Activated CD4-positive, alpha-beta T cell treated with anti-CD3 and anti-CD28 coated beads, Interleukin-2, amount 50 U/mL, for 48 hours (primary cell): ENCODE data around the gene EIF1AD.
"Not testable (repeated sequence)": the region's sequence is repeated elsewhere in the genome, so short reads cannot be mapped to it uniquely, and the experiment has no call there.

Experiments
- DNase-seq, 2 experiments: peaks; one replicate each; pipeline ENCODE4 v3.0.0-alpha.2; 2020

The EIF1AD gene

GRCh38 chr11:65967329-65967934 lies 34.5 kb downstream of the EIF1AD start:
- DNase-seq, result no peak

DNA sequence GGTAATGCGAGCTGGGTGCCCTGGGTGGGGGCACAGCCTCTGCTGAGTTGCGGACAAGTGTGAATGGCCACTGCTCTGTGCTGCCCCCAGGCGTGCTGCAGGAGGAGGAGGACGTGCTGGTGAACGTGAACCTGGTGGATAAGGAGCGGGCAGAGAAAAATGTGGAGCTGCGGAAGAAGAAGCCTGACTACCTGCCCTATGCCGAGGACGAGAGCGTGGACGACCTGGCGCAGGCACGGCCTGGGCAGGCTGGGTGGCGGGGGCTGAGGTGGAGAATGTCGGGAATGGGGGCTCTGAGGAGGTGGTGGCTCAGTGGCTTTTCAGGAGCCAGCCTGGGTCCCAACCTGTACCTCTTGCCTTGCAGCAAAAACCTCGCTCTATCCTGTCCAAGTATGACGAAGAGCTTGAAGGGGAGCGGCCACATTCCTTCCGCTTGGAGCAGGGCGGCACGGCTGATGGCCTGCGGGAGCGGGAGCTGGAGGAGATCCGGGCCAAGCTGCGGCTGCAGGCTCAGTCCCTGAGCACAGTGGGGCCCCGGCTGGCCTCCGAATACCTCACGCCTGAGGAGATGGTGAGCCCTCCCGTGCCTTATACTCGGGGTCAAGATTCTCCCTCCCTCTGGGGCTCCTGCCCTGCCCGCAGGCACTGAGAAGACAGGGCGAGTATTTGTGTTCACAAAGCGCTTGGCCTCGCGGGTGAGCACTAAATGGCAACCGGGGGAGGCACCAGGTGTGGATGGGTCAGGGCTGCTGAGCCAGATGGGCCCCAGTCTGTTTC lies 35.8 kb downstream of the EIF1AD start:
- no peak for DNase-seq

DNA sequence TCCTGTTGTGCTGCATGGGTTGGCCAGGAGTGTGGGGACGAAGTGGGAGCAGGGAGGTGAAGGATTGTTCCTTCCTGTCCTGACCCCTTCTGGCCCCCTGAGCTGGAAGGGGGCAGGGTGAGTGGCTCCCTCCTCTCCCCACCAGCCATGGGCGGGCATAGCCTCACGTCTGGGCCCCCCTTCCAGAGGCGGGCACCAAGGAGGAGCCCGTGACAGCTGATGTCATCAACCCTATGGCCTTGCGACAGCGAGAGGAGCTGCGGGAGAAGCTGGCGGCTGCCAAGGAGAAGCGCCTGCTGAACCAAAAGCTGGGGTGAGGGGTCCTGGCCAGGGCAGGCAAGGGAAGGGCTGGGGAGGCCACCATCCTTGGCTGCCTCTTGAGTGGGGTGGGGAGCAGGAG lies 37.1 kb downstream of the EIF1AD start:
- DNase-seq, result no peak

- no peak for DNase-seq
These were observed 39.8 kb downstream of the EIF1AD start for GRCh38 chr11:65962141-65962564.

DNA sequence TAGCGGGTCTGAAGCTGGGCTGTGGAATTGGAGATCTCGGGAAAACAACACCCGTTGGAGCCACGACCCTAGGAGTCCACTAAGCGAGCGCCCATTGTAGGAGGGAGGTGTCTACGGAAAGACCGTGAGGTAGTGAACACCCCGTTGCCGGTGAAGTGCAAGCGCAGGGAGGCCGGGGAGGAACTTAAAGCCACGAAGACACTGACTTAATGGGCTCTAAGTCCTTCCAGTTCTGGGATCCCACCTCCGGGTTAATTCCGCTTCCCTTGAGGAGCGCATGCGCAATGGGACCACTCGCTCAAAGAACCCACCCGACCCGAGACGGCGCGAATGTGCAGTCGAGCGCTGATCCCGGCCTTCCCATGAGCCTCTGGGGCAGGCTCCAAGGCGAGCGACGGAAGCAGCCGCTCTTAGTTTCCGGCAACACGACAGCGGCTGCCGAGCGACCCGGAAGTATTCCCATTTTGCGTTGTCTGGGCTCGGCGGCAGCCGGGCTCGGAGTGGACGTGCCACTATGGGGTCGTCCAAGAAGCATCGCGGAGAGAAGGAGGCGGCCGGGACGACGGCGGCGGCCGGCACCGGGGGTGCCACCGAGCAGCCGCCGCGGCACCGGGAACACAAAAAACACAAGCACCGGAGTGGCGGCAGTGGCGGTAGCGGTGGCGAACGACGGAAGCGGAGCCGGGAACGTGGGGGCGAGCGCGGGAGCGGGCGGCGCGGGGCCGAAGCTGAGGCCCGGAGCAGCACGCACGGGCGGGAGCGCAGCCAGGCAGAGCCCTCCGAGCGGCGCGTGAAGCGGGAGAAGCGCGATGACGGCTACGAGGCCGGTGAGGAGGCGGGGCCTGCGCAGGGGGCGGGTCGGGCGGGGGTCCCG lies 40.5 kb downstream of the EIF1AD start, which contains the start of gene SART1:
SART1 (plus strand) TSS at position 468 of the 874 bp plus-strand sequence; CDS start at position 515, 47 bp downstream.
- DNase-seq, result peak; percentile 95 to 96

- DNase-seq, result peak in 1 of 2 experiments; percentile 9
These were observed 41.1 kb downstream of the EIF1AD start for GRCh38 chr11:65960824-65961266.

DNA sequence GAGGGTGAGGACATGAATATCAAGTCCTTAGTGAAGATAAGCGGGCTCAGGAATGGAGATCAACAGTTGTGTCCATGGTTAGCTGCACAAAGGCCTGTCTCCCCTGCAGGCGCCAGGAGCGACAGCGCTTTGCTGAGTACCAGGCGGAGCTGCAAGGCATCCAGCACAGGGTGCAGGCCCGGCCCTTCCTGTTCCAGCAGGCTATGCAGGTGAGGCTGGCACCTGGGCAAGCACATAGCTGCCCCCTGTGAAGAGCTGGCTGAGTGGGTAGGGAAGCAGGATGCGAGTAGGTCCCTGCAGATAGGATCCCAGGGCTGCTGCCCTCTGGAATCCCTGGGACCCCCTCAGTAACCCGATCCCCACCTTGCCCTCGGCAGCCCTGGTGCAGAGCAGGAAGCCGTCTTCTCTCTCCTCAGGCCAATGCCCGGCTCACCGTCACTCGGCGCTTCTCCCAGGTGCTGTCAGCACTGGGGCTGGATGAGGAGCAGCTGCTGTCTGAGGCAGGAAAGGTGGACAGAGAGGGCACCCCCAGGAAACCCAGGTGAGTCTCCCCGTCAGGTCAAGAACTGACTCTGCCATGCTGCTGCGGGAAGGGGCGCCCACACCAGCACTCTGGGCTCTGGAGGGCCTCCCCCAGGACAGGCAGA lies 43.1 kb downstream of the EIF1AD start:
- no peak for DNase-seq

- no peak for DNase-seq
These were observed 43.7 kb downstream of the EIF1AD start for GRCh38 chr11:65958291-65958690.

DNA sequence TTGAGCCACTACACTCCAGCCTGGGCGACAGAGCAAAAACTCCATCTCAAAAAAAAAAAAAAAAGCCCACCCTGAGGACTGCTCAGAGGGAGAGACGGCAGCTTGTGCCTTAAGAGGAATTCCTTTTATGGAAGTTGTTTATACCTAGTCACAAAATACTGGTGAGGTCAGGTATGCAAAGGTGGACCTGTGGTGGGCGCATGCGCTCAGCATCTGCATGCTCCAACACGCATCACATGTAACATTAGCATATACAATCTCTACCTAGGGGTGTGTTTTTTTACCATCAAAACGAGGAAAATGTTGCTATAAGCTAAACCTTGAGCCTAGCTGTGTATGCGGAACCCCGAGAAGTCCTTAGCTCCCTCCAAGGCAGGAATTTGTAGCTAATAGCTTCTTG lies 47.2 kb downstream of the EIF1AD start:
- DNase-seq, result no peak

GRCh38 chr11:65953471-65953870 lies 48.5 kb downstream of the EIF1AD start:
- no peak for DNase-seq

- no peak for DNase-seq
These were observed 49.9 kb downstream of the EIF1AD start for GRCh38 chr11:65952052-65952521.

DNA sequence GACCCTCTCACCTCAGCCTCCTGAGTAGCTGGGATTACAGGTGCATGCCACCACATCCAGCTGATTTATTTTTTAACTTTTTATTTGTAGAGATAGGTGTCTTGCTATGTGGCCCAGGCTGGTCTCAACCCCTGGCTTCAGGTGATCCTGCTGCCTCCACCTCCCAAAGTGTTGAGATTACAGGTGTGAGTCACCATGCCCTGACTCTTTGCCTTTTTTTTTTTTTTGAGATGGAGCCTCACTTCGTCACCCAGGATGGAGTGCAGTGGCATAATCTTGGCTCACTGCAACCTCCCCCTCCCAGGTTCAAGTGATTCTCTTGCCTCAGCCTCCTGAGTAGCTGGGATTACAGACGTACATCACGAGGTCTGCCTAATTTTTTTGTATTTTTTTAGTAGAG lies 50.3 kb downstream of the EIF1AD start:
- not testable (repeated sequence) for DNase-seq

GRCh38 chr11:65950711-65951110 lies 51.2 kb downstream of the EIF1AD start:
- DNase-seq, result not testable (repeated sequence)

DNA sequence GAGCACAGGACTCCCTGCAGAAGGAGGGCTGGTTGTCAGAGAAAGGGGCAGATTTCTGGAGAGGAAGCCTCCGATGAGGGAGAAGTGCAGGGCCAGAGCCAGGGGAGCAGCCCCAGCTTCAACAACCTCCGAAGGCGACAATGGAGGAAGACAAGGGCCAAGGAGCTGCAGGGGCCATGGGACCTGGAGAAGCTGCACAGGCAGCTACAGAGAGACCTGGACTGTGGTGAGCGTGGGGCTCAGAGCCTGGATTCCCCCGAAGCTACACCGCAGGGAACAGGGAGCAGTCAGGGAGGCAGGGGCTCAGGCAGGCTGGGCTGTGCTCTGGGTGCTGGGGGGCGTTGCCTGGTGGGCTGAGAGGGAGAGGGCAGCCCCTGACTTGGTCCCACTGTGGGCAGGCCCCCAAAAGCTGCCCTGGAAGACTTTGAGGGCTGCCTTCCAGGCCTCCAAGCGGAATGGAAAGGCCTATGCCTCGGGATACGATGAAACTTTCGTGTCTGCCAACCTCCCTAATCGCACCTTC lies 54.3 kb downstream of the EIF1AD start:
- no peak for DNase-seq

GRCh38 chr11:65947133-65947532 lies 54.8 kb downstream of the EIF1AD start:
- DNase-seq, result no peak

GRCh38 chr11:65946655-65947054 lies 55.3 kb downstream of the EIF1AD start:
- no peak for DNase-seq
